ENCODE data around the gene GPALPP1. TPM values are rescaled to one million over a fixed set of nuclear protein-coding genes. Genes with fewer than 3 reads are reported as not detected.
"Not testable (repeated sequence)": the region's sequence is repeated elsewhere in the genome, so short reads cannot be mapped to it uniquely, and the experiment has no call there.

Gene GPALPP1
- total and polyA plus RNA-seq, 7 donors: 7.8 to 40.7 (median 26.3) TPM

- intact Hi-C loops (cut with DNase I): no loop called here
- DNase-seq: no peak
- H3K36me3 ChIP-seq: no peaks in the 10 kb centered on the region
- H3K9me3 ChIP-seq: no peaks in the 10 kb centered on the region
- WGBS, 2 donors: 86 to 91% methylated on average over 7 of the region's 7 CpGs
- TF ChIP-seq POLR2A (IDR thresholded peaks at IDR 0.05) (no peak), POLR2AphosphoS5 (IDR thresholded peaks at IDR 0.05) (no peak), EP300 (IDR thresholded peaks at IDR 0.05) (no peak), CTCF (IDR thresholded peaks at IDR 0.05) (no peak)
- no peaks in the 10 kb centered on the region for H3K4me1 ChIP-seq
- no peak overlapping the region for H3K27ac ChIP-seq
- no peaks in the 10 kb centered on the region for H3K27me3 ChIP-seq
- H3K4me3 ChIP-seq: no peak overlapping the region
Observed at GRCh38 chr13:45063261-45063860, 74.0 kb downstream of the GPALPP1 start.

GRCh38 chr13:45063889-45064288 lies 74.6 kb downstream of the GPALPP1 start:
- H3K27ac ChIP-seq; H3K27me3 ChIP-seq; intact Hi-C loops (cut with DNase I); H3K4me3 ChIP-seq; H3K4me1 ChIP-seq; DNase-seq; H3K36me3 ChIP-seq; H3K9me3 ChIP-seq: not testable (repeated sequence)
- 95 to 96% methylated on average over 3 of the region's 3 CpGs for WGBS, 2 donors

GRCh38 chr13:45064889-45065288 lies 75.6 kb downstream of the GPALPP1 start:
- no peaks in the 10 kb centered on the region for H3K27me3 ChIP-seq
- H3K36me3 ChIP-seq: no peaks in the 10 kb centered on the region
- intact Hi-C loops (cut with DNase I): no loop called here
- H3K4me1 ChIP-seq: no peaks in the 10 kb centered on the region
- no peaks in the 10 kb centered on the region for H3K9me3 ChIP-seq
- TF ChIP-seq POLR2A (IDR thresholded peaks at IDR 0.05) (no peak), POLR2AphosphoS5 (IDR thresholded peaks at IDR 0.05) (no peak), EP300 (IDR thresholded peaks at IDR 0.05) (no peak), CTCF (IDR thresholded peaks at IDR 0.05) (no peak)
- 91 to 96% methylated on average over 6 of the region's 6 CpGs for WGBS, 2 donors
- no peak overlapping the region for H3K4me3 ChIP-seq
- DNase-seq: no peak
- H3K27ac ChIP-seq: no peak overlapping the region

- Histone ChIP-seq H3K9me3 (no peaks in the 10 kb centered on the region), H3K4me1 (no peaks in the 10 kb centered on the region), H3K27me3 (no peaks in the 10 kb centered on the region), H3K36me3 (no peaks in the 10 kb centered on the region), H3K27ac (no peak overlapping the region), H3K4me3 (no peak overlapping the region)
- TF ChIP-seq POLR2A (IDR thresholded peaks at IDR 0.05) (no peak), POLR2AphosphoS5 (IDR thresholded peaks at IDR 0.05) (no peak), CTCF (IDR thresholded peaks at IDR 0.05) (no peak), EP300 (IDR thresholded peaks at IDR 0.05) (no peak)
- WGBS, 2 donors: 45 to 54% methylated on average over 5 of the region's 5 CpGs
- DNase-seq: no peak
- intact Hi-C loops (cut with DNase I): no loop called here
Observed at GRCh38 chr13:45068036-45069001, 79.0 kb downstream of the GPALPP1 start.

- TF ChIP-seq CTCF (IDR thresholded peaks at IDR 0.05): no peak
- TF ChIP-seq POLR2A (IDR thresholded peaks at IDR 0.05): no peak
- no peak for TF ChIP-seq EP300 (IDR thresholded peaks at IDR 0.05)
- TF ChIP-seq POLR2AphosphoS5 (IDR thresholded peaks at IDR 0.05): no peak
- no peak for DNase-seq
- intact Hi-C loops (cut with DNase I): no loop called here
- Histone ChIP-seq H3K27ac (no peak overlapping the region), H3K4me3 (no peak overlapping the region), H3K36me3 (no peaks in the 10 kb centered on the region), H3K4me1 (no peaks in the 10 kb centered on the region), H3K27me3 (no peaks in the 10 kb centered on the region), H3K9me3 (no peaks in the 10 kb centered on the region)
- WGBS, 2 donors: 76% methylated on average over 4 of the region's 4 CpGs
Observed at GRCh38 chr13:45073809-45074208, 84.5 kb downstream of the GPALPP1 start.
